ENCODE measurements around the gene MDGA2.

DNA sequence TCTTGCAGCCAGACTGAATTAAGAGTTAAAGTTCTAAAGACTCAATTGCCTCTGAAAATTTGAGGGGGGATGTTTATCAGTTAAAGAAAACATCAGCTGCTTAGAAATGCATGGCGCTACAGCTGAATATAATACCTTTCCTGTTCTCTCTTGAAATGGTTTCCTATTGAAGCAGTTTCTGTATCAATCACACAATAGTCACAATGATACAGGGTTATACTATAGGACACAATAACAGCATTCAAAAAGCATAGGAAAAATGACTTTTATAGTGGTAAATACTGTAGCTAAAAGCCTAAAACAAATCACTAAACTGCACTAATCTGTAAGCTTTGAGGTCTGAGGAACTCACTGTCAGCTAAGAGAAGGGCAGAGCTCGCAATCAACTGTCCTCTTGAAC is 15.2 kb downstream of the MDGA2 start:
- TF ChIP-seq POLR2AphosphoS5 (IDR thresholded peaks at IDR 0.05; ENCODE audit: low read depth, low read length) = no peak
- no peak for TF ChIP-seq POLR2A (IDR thresholded peaks at IDR 0.05; ENCODE audit: low read depth, low read length)
- no peak for TF ChIP-seq TAF1 (IDR thresholded peaks at IDR 0.05; ENCODE audit: borderline replicate concordance, low read depth, low read length)
